Hair follicle dermal papilla cell (primary cell): ENCODE measurements around the gene JAKMIP3. TPM values are rescaled to one million over a fixed set of nuclear protein-coding genes. Genes with fewer than 3 reads are reported as not detected.

Source experiments
- total RNA-seq: library from RNA; depleted of rRNA; stranded (reverse); fragments of >200 nt; gene quantifications from 2 replicates; pipeline ENCODE4 v1.2.3, GENCODE V29; 2012

JAKMIP3 gene
- total RNA-seq = 0.24 and 0.32 TPM in 2 replicates

GRCh38 chr10:132065491-132066105 lies at the start of gene JAKMIP3:
JAKMIP3 (plus strand) TSS chr10:132065946; CDS start chr10:132104809, 38,863 bp downstream.

Other genes with a start within 250 kb of the JAKMIP3 start
- 24.7 and 25.8 TPM in 2 replicates for gene PPP2R2D, start 164.9 kb upstream of the JAKMIP3 start, total RNA-seq
- gene BNIP3, start 84.0 kb upstream of the JAKMIP3 start, total RNA-seq = 80.6 and 95.3 TPM in 2 replicates
- 4.4 and 6.1 TPM in 2 replicates for gene DPYSL4, start 121.0 kb downstream of the JAKMIP3 start, total RNA-seq
- 11.0 and 15.2 TPM in 2 replicates for gene STK32C, start 242.0 kb downstream of the JAKMIP3 start, total RNA-seq